NCI-H2029 (cell line): Measurements from ENCODE around the gene HGFAC.

Experiments used
- DNase-seq: peaks from one replicate; lab custom pipeline; 2025; lab: John Stamatoyannopoulos, UW

HGFAC gene

GRCh38 chr4:3462790-3463415 lies 21.1 kb downstream of the HGFAC start, which contains the start of gene DOK7:
Gene DOK7 (plus strand): TSS chr4:3463306. CDS start chr4:3463376, 70 bp downstream.
- no peak for DNase-seq

- no peak for DNase-seq
Observed at GRCh38 chr4:3463556-3464348, 22.0 kb downstream of the HGFAC start.

GRCh38 chr4:3464349-3464905 lies 22.7 kb downstream of the HGFAC start:
- DNase-seq, result no peak

GRCh38 chr4:3464911-3465697 lies 23.3 kb downstream of the HGFAC start:
- DNase-seq, result no peak

- no peak for DNase-seq
Observed at GRCh38 chr4:3465698-3466671, 24.2 kb downstream of the HGFAC start.

- DNase-seq, result no peak
Observed at GRCh38 chr4:3466691-3467600, 25.2 kb downstream of the HGFAC start.

- no peak for DNase-seq
Observed at GRCh38 chr4:3467601-3468031, 25.8 kb downstream of the HGFAC start.

GRCh38 chr4:3468154-3468553 lies 26.4 kb downstream of the HGFAC start:
- DNase-seq, result no peak

GRCh38 chr4:3468804-3469203 lies 27.0 kb downstream of the HGFAC start:
- no peak for DNase-seq

- DNase-seq, result no peak
Observed at GRCh38 chr4:3469386-3470243, 27.8 kb downstream of the HGFAC start.

- DNase-seq, result peak; percentile 59
Observed at GRCh38 chr4:3470244-3471097, 28.7 kb downstream of the HGFAC start.

- no peak for DNase-seq
Observed at GRCh38 chr4:3471098-3471760, 29.5 kb downstream of the HGFAC start.

GRCh38 chr4:3471886-3472285 lies 30.1 kb downstream of the HGFAC start:
- no peak for DNase-seq

- DNase-seq, result no peak
Observed at GRCh38 chr4:3472411-3473141, 30.8 kb downstream of the HGFAC start.

GRCh38 chr4:3473181-3473950 lies 31.6 kb downstream of the HGFAC start:
- DNase-seq, result no peak
